Erythroblast (primary cell): ENCODE data around the gene NOS3.
"Not testable (repeated sequence)": the region's sequence is repeated elsewhere in the genome, so short reads cannot be mapped to it uniquely, and the experiment has no call there.

Experiments used
- DNase-seq, 2 experiments: peaks; one replicate each; lab custom pipeline; 2025; lab: John Stamatoyannopoulos, UW
- GATA1 ChIP-seq: IDR thresholded peaks from 2 replicates; pipeline ENCODE4 v1.6.1; 2011; ENCODE audit warnings: low read depth, mild to moderate bottlenecking, control low read depth, low read length, moderate library complexity
- POLR2A ChIP-seq: IDR thresholded peaks from 2 replicates; pipeline ENCODE4 v1.6.1; 2011; ENCODE audit warnings: mild to moderate bottlenecking, low read length

The NOS3 gene

DNA sequence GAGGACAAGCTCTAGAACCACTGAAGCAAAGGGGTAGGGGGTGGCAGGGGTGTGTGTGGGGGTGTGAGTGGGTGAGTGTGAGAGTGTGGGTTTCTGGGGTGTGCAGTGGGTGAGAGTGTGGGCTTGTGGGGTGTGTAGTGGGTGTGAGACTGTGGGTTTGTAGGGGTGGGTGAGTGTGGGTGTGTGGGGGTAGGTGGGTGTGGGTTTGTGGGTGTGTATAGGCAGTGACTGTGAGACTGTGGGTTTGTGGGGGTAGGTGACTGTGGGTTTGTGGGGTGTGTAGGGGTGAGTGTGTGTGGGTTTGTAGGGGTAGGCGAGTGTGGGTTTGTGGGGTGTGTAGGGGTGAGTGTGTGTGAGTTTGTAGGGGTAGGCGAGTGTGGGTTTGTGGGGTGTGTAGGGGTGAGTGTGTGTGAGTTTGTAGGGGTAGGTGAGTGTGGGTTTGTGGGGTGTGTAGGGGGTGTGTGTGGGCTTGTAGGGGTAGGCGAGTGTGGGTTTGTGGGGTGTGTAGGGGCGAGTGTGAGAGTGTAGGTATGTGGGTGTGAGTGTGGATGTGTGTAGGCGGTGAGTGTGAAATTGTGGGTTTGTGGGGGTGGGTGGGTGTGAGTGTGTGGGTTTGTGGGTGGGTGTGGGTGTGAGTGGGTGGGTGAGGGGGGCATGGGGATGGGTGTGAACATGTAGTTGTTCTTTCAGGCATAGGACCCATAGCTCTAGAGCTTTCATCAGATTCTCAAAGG, 8.8 kb downstream of the NOS3 start:
- no peak for DNase-seq
- TF ChIP-seq GATA1 (no peak), POLR2A (no peak)

DNA sequence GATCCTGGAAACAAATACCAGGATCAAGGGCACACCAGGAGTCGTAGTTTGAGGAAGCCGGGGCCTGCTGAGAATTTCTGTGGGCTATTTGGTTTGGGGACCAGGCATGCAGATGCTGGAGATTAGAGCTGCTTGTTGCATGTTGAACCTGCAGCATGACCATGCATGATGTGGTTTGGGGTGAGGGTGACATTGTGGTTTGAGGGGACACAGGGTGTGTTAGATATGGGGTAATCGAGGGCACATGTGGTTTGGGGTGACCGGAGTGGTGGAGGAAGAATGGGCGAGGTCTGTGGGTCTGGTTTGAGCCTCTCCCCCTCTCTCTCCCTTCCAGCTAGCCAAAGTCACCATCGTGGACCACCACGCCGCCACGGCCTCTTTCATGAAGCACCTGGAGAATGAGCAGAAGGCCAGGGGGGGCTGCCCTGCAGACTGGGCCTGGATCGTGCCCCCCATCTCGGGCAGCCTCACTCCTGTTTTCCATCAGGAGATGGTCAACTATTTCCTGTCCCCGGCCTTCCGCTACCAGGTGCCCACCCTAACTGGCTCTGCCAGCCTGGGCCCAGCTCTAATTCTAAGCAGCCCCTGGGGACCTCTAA, 10.2 kb downstream of the NOS3 start:
- TF ChIP-seq POLR2A = no peak
- TF ChIP-seq GATA1 = no peak
- DNase-seq = peak in 1 of 2 experiments; percentile 49

DNA sequence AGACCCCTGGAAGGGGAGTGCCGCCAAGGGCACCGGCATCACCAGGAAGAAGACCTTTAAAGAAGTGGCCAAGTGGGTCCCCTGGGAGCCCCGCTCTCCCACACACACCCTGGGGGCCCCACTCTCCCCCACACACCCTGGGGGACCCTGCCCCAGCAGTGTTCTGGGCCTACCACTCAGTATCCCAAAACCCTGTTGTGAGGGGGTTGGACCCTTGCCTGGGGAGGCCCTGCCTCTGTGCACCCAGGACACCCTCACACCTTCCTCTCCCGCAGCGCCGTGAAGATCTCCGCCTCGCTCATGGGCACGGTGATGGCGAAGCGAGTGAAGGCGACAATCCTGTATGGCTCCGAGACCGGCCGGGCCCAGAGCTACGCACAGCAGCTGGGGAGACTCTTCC, 10.7 kb downstream of the NOS3 start:
- TF ChIP-seq GATA1 = no peak
- TF ChIP-seq POLR2A = no peak
- DNase-seq = no peak

DNA sequence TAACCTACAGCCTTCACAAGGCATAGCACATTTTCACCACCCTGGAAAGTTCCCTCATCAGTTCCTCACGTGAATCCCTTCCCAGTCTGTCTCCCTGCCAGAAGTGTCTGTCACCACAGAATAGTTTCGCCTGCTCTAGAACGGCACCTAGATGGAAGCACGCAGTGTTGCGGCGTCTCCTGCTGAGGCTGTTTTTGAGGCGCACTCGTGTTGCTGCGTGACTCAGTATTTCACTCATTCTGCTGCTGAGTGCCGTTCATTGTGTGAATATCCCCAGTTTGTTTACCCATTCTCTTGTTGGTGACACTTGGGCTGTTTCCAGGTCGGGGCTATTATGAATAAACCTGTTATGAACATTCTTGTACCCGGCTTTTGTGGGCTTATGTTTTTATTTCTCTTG, 12.8 kb downstream of the NOS3 start:
- TF ChIP-seq GATA1 (no peak), POLR2A (no peak)
- DNase-seq = no peak

DNA sequence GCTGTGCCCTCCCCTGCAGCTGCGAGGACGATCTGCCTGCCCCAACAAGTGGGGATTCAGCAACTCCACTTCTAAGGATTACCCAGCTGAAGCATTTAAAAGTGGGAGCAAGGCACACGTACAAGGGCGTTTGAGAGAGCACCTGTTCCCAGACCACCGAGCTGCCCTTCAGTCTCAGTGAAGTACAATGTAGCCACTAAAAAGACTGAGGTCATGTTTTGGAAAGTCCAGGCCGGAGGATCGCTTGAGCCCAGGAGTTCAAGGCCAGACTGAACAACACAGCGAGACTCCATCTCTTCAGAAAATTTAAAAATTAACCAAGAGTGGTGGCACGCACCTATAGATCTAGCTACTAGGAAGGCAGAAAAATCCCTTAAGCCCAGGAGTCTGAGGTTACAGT, 14.7 kb downstream of the NOS3 start:
- TF ChIP-seq GATA1 (no peak), POLR2A (no peak)
- no peak for DNase-seq

DNA sequence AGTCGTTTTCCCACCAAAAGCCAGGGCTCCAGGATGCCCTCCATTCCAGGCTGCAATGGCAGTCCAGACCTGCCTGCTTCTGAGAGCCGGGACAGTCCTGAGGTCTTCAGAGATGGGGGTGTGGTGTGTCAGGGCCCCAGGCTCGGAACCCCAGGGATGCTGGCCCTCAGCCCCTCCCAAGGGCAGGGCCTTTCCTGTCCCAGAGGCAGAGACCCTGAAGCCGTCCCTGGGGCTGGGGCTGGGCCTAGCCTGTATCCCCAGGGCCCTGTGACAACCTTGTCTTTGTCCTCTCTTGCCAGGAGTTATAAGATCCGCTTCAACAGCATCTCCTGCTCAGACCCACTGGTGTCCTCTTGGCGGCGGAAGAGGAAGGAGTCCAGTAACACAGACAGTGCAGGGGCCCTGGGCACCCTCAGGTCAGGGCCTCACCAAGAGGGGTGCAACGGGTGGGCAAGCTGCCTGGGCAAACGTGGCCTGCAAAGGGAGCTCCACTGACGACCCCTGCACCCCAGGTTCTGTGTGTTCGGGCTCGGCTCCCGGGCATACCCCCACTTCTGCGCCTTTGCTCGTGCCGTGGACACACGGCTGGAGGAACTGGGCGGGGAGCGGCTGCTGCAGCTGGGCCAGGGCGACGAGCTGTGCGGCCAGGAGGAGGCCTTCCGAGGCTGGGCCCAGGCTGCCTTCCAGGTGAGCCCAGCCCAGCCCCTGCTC, 15.9 kb downstream of the NOS3 start:
- no peak for DNase-seq
- no peak for TF ChIP-seq GATA1

DNA sequence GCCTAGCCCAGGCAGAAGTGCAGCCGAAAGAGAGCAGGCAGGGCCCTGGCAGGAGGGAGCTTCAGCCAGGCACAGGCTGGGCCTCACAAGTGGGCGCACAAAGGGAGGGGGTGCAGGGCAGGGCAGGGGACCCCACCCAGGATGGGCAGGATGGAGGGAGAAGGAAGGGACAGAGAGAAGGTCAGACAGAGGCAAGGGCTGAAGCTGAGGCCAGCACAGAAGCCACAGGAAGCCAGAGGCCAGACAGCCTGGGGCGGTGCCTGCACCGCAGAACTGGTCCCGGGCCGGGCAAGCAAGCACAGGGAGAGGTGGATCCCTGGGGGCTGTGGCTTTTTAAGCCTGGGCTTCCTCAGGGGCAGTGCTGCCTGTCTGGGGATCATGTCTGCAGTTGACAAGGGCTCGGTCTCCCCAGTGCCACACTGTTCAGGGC, 16.7 kb downstream of the NOS3 start:
- DNase-seq = no peak
- TF ChIP-seq POLR2A (no peak), GATA1 (no peak)

DNA sequence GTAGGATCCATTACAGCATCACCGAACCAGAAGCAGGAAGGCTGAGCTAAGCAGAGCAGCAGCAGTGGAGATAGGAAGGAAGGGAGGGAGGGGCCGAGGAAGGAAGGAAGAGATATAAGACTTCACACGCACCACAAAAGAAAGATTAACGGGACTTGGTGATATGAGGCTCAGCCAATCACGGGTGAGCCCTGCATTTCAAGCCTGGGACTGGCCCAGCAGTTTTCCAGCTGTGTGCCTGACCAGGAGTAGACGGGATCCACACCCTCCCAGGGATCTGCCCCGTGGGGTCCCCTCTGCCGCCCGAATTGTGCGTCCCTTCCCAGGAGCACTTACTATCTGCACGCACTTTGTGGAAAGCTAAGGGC, 17.3 kb downstream of the NOS3 start:
- peak; percentile 78 to 86 for DNase-seq
- TF ChIP-seq GATA1 (no peak), POLR2A (no peak)

DNA sequence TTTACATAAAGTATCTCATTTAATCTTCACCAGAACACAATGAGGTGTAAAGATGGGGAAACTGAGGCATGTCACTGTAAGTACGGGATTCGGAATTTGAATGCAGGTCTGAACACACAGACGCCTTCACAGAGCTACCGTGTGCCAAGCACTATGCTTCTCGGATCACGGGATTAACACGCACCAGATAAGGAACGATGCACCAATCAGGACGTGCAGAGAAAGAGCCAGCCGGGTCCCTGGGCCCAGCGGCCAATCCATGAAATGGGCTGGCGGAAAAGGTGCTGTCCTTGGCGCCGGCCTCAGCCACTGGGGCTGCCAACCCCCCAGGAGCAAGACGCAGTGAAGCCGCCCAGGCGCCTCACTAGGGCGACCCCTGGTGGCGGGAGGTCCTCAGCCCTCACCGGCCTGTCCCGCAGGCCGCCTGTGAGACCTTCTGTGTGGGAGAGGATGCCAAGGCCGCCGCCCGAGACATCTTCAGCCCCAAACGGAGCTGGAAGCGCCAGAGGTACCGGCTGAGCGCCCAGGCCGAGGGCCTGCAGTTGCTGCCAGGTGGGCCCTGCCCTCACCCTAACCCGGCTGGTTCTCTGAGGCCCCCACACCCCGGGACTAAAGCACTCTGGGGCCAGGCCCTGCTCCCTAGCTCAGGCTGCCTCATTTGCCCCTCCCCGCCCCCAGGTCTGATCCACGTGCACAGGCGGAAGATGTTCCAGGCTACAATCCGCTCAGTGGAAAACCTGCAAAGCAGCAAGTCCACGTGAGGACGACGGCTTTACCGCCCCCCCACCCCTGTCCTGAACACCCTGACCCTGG, 17.9 kb downstream of the NOS3 start:
- DNase-seq = peak; percentile 87 to 89

DNA sequence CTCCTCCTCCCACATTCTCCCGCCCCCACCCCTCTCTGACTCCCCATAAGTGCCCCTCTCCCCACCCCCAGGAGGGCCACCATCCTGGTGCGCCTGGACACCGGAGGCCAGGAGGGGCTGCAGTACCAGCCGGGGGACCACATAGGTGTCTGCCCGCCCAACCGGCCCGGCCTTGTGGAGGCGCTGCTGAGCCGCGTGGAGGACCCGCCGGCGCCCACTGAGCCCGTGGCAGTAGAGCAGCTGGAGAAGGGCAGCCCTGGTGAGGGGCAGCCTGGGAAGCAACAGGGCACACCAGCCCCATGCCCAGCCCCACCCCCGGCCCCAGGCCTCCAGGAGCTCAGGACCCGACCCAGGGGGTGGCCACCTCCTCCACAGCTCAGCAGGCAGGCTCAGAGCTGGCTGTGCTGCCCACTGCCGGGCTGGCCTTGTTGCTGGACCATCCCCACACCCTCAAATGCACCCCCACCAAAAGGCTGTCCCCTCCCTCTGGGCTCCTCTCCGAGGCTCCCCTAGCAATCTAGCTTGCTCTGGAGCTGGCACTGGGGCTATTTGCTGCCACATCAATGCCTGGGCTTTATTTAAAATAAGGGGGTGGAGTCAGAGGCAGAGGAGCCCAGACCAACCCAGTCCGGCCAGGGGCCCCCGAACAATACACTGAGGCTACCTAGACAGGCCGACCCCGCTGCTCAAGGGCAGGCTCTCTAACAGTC, 18.7 kb downstream of the NOS3 start:
- peak in 1 of 2 experiments; percentile 30 for DNase-seq
- TF ChIP-seq GATA1 = no peak
- TF ChIP-seq POLR2A = no peak

More for the DNA sequence above, 17.9 kb downstream of the NOS3 start:
- TF ChIP-seq GATA1 = no peak
- peak; percentile 45 for TF ChIP-seq POLR2A

DNA sequence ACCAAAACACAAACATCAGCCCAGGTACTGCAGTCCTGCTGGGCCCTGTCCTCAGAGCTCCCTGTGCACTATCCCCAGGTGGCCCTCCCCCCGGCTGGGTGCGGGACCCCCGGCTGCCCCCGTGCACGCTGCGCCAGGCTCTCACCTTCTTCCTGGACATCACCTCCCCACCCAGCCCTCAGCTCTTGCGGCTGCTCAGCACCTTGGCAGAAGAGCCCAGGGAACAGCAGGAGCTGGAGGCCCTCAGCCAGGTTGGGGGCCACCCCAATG, 19.2 kb downstream of the NOS3 start:
- no peak for DNase-seq
- TF ChIP-seq GATA1 = no peak
- TF ChIP-seq POLR2A = no peak

DNA sequence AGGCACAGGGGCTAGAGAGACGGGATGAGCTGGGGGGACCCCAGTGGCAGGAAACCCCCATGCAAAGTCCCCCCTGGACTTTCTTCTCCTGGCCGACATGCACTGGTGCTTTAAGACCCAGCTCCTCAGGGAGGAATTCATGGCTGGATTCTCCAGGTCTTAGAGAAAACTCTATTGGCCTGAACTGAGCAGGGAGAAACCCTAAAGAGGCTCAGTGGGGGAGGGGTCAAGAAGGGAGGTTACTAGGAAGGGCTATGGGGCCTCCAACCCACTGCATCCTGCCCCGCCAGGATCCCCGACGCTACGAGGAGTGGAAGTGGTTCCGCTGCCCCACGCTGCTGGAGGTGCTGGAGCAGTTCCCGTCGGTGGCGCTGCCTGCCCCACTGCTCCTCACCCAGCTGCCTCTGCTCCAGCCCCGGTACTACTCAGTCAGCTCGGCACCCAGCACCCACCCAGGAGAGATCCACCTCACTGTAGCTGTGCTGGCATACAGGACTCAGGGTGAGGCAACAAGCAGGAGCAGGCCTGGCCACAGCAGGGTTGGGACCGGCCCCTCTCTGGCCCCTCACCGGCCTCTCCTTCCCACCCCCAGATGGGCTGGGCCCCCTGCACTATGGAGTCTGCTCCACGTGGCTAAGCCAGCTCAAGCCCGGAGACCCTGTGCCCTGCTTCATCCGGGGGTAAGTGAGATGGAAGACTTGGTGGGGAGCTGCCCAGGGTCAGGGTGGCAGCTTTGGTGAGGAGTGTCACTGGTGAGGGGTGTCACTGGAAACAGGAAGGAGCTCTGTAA, 19.7 kb downstream of the NOS3 start:
- DNase-seq = peak; percentile 43 to 46
- no peak for TF ChIP-seq POLR2A
- no peak for TF ChIP-seq GATA1

DNA sequence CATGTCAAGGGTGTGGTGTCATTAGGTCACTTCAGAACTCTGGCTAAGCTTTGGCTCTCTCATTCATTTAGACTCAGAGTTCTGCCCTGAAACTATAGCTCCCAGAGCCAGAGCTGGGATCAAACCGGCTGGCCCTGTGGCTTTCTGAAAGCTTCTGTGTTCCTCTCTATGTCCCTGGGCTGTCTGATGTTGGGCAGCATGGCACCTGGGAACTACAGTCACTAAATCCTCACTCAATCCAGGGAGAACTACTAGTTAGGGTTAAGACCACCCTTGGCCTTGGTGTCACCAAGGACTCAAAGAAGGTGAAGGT, 20.2 kb downstream of the NOS3 start:
- no peak for DNase-seq
- TF ChIP-seq GATA1 (no peak), POLR2A (no peak)

DNA sequence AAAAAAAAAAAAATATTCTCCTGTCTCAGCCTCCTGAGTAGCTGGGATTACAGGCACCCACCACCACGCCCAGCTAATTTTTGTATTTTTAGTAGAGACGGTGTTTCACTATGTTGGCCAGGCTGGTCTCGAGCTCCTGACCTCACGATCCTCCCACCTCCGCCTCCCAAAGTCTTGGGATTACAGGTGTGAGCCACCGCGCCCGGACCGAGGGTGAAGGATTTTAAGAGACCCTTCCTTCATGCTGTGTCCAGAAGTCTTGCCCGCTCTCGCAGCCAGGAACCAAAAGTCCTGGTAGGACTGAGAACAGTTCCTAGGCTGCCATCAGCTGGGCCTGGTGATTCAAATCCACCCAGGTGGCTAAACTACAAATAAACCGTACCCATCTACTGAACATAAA, 20.8 kb downstream of the NOS3 start:
- DNase-seq = not testable (repeated sequence)
